GM18951 (cell line): ENCODE measurements around the gene DAB2IP.

Experiments
- POLR2A ChIP-seq: IDR thresholded peaks from 4 replicates; pipeline ENCODE4 v1.6.1; 2011; ENCODE audit warnings: mild to moderate bottlenecking; ENCODE audit not compliant: insufficient read length, insufficient read depth; ENCODE audit errors: extremely low read depth
- in situ Hi-C: fragments of 300-500 bp; cut with MboI; formaldehyde crosslinking; loops from one replicate; pipeline ENCODE4 v1.12.0; 2022; ENCODE audit warnings: low sequenced_read_pairs, mixed read lengths, inconsistent platforms; ENCODE audit not compliant: unreplicated experiment

Gene DAB2IP

GRCh38 chr9:121634329-121635261 is 16.8 kb upstream of the DAB2IP start:
- no peak for TF ChIP-seq POLR2A
- in situ Hi-C loops = no loop called here

GRCh38 chr9:121635300-121635876 is 16.0 kb upstream of the DAB2IP start:
- TF ChIP-seq POLR2A = no peak
- in situ Hi-C loops = no loop called here

- in situ Hi-C loops = no loop called here
- no peak for TF ChIP-seq POLR2A
These were observed 15.0 kb upstream of the DAB2IP start for GRCh38 chr9:121636341-121636865.

- in situ Hi-C loops = no loop called here
- TF ChIP-seq POLR2A = no peak
These were observed 14.3 kb upstream of the DAB2IP start for GRCh38 chr9:121636978-121637712.

GRCh38 chr9:121637713-121638220 is 13.7 kb upstream of the DAB2IP start:
- no peak for TF ChIP-seq POLR2A
- in situ Hi-C loops = no loop called here

GRCh38 chr9:121638399-121638798 is 13.0 kb upstream of the DAB2IP start:
- no peak for TF ChIP-seq POLR2A
- in situ Hi-C loops = no loop called here

- in situ Hi-C loops = no loop called here
- TF ChIP-seq POLR2A = no peak
These were observed 12.4 kb upstream of the DAB2IP start for GRCh38 chr9:121638901-121639592.

GRCh38 chr9:121639619-121640018 is 11.8 kb upstream of the DAB2IP start:
- in situ Hi-C loops = no loop called here
- TF ChIP-seq POLR2A = no peak

- TF ChIP-seq POLR2A = no peak
- in situ Hi-C loops = no loop called here
These were observed 11.4 kb upstream of the DAB2IP start for GRCh38 chr9:121640076-121640475.

- TF ChIP-seq POLR2A = no peak
- in situ Hi-C loops = no loop called here
These were observed 10.8 kb upstream of the DAB2IP start for GRCh38 chr9:121640491-121641223.

GRCh38 chr9:121641224-121641611 is 10.2 kb upstream of the DAB2IP start:
- no peak for TF ChIP-seq POLR2A
- in situ Hi-C loops = no loop called here

GRCh38 chr9:121642758-121643157 is 8.7 kb upstream of the DAB2IP start:
- in situ Hi-C loops = no loop called here
- no peak for TF ChIP-seq POLR2A
